Measurements from ENCODE around the gene PLPPR3.

Gene PLPPR3

GRCh38 chr19:821825-822503 is at the start of gene PLPPR3:
TSS of gene PLPPR3 (minus strand) at chr19:821955. CDS start at chr19:821559, 396 bp downstream.
- no peaks in the 10 kb centered on the region for H3K36me3 ChIP-seq
- H3K27me3 ChIP-seq: peaks cover 67% of the 10 kb centered on the region
- H3K4me1 ChIP-seq: peaks cover 12% of the 10 kb centered on the region
- no peak within 1 kb of the TSS for H3K4me3 ChIP-seq
- H3K4me2 ChIP-seq: no peak within 1 kb of the TSS; the same call in 1 of the 2 replicates
- no peaks in the 10 kb centered on the region for H3K9me3 ChIP-seq
- H3K27ac ChIP-seq: no peak within 1 kb of the TSS
- no peak for TF ChIP-seq Cebpa-rat (IDR thresholded peaks at IDR 0.05)
- 0 out of 2 replicates have a peak, but pooled peaks cover 7% of the 10 kb centered on the region for H4K20me1 ChIP-seq
- H3K9ac ChIP-seq: no peak within 1 kb of the TSS

DNA sequence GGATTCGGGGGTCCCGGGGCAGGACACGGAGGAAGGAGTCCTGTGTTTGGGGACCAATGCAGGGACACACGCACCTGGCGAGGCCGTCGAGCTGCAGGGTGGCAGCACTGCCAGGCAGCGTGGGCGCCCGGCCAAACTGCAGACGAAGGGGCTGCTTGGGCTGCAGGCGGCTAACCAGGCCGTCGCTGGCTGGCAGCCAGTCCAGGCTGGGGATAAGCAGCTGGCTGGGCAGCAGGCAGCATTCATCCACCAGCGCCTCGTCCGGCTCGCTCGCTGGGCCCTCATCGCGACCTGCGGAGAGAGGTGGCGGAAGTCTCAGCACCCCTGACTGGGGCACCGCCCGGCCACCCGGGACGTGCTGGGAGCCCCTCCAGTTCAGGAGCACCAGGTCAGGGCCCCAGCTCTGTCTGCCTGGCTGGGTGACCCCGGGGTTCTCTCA is 49.2 kb upstream of the PLPPR3 start:
- H3K4me3 ChIP-seq: no peak overlapping the region
- H3K27me3 ChIP-seq: no peaks in the 10 kb centered on the region
- no peak for TF ChIP-seq Cebpa-rat (IDR thresholded peaks at IDR 0.05)
- H3K4me2 ChIP-seq: no peak overlapping the region
- H3K4me1 ChIP-seq: peaks cover 46% of the 10 kb centered on the region
- no peak overlapping the region for H3K27ac ChIP-seq
- no peaks in the 10 kb centered on the region for H3K9me3 ChIP-seq
- peaks cover 23% of the 10 kb centered on the region for H4K20me1 ChIP-seq
- peaks cover 64% of the 10 kb centered on the region for H3K36me3 ChIP-seq
- no peak overlapping the region for H3K9ac ChIP-seq

- TF ChIP-seq Cebpa-rat (IDR thresholded peaks at IDR 0.05): no peak
- H3K27me3 ChIP-seq: no peaks in the 10 kb centered on the region
- no peak overlapping the region for H3K4me3 ChIP-seq
- peaks cover 17% of the 10 kb centered on the region for H4K20me1 ChIP-seq
- no peak overlapping the region for H3K9ac ChIP-seq
- H3K27ac ChIP-seq: no peak overlapping the region
- H3K4me2 ChIP-seq: no peak overlapping the region
- H3K9me3 ChIP-seq: no peaks in the 10 kb centered on the region
- peaks cover 57% of the 10 kb centered on the region for H3K36me3 ChIP-seq
- peaks cover 46% of the 10 kb centered on the region for H3K4me1 ChIP-seq
Observed at GRCh38 chr19:870314-870713, 48.6 kb upstream of the PLPPR3 start.

DNA sequence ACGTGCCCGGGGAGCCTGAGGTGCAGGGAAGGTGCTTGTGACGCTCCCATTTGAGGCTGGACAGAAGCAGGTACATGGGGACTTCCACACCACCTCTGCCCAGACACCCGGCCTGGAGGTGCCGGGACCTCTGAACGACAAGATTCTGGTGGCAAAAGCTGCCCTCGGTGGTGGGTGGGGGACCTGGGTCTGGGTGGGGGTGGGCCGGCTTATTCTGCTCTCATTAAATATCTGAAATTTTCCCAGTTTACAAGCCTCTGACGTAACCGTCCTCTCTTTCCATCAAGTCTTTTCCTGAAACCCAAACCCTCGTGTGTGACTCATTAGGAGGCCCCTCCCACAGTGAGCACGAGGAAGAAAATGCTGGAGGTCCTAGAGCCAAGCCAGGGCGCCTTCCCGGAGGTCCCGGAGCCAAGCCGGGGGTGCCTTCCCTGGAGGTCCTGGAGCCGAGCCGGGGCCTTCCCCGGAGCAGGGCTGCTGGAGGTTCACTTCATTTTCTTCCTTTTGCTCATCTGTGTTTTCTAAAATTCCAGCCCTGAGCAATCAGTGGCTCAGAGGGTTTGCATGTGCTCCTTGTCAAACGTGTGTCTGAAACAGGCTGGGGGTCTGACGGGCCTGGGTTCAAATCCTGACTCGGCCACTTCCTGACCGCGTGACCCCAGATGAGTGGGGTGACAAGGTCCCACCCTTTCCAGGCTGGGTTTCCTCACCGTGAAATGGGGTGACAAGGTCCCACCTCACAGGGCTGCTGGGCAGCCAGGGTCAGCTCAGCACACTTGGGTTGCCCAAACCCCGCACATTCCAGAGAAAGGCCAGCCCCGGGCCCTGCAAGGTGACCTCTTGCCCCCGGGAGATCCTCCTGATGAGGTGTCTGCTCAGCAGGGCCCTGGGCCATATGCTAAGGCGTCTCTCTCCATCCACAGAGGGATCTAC is 47.8 kb upstream of the PLPPR3 start:
- Histone ChIP-seq H4K20me1 (peaks cover 12% of the 10 kb centered on the region), H3K9ac (no peak overlapping the region)

GRCh38 chr19:868458-869244 is 46.9 kb upstream of the PLPPR3 start:
- TF ChIP-seq Cebpa-rat (IDR thresholded peaks at IDR 0.05): no peak
- peak overlapping the region; percentile 60; the same call in 1 of the 2 replicates for H3K9ac ChIP-seq
- H3K36me3 ChIP-seq: peaks cover 41% of the 10 kb centered on the region
- no peak overlapping the region for H3K4me3 ChIP-seq
- peak overlapping the region; percentile 84 for H3K27ac ChIP-seq
- H3K4me2 ChIP-seq: peak overlapping the region; percentile 75
- H4K20me1 ChIP-seq: peaks cover 4% of the 10 kb centered on the region
- peaks cover 54% of the 10 kb centered on the region for H3K4me1 ChIP-seq
- no peaks in the 10 kb centered on the region for H3K27me3 ChIP-seq
- H3K9me3 ChIP-seq: no peaks in the 10 kb centered on the region

More for the DNA sequence above, 47.8 kb upstream of the PLPPR3 start:
- no peaks in the 10 kb centered on the region for H3K27me3 ChIP-seq
- no peaks in the 10 kb centered on the region for H3K9me3 ChIP-seq
- no peak for TF ChIP-seq Cebpa-rat (IDR thresholded peaks at IDR 0.05)
- H3K36me3 ChIP-seq: peaks cover 49% of the 10 kb centered on the region
- H3K4me1 ChIP-seq: peaks cover 53% of the 10 kb centered on the region
- H3K4me2 ChIP-seq: no peak overlapping the region
- H3K4me3 ChIP-seq: no peak overlapping the region
- 0 out of 2 replicates have a peak overlapping the region, but pooled peaks have one; percentile 84 for H3K27ac ChIP-seq

DNA sequence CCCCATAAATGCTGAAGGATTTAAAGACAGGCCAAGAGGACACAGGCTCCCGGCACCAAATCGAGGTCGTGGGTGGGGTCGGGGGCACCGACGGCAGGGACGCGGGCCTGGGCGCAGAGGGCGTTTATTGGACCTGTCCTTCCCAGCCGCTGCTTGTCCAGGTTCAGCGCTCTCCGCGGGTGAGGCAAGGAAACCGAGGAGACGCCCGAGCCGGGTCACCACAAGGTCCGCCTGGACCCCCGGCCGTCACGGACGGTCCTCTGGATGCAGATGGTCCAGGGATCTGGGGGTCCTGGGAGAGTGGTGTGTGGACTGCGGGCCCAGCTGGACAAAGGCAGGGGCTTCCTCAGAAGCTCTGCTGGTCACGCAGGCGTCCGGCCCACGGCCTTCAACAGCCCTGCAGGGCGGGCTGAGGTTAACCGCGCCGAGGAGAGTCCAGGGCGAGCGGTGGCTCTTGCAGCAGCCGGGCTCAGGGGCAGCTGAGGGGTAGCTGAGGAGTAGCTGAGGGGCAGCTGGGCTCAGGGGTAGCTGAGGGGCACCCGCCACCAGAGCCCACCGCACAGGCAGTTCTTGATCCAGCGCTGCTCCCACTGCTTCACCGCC is 46.2 kb upstream of the PLPPR3 start:
- no peak for TF ChIP-seq Cebpa-rat (IDR thresholded peaks at IDR 0.05)
- H3K27ac ChIP-seq: peak overlapping the region; percentile 84
- peak overlapping the region; percentile 17; the same call in 1 of the 2 replicates for H3K4me3 ChIP-seq
- no peaks in the 10 kb centered on the region for H4K20me1 ChIP-seq
- peaks cover 57% of the 10 kb centered on the region for H3K4me1 ChIP-seq
- H3K4me2 ChIP-seq: peak overlapping the region; percentile 75
- H3K9me3 ChIP-seq: no peaks in the 10 kb centered on the region
- H3K36me3 ChIP-seq: peaks cover 38% of the 10 kb centered on the region
- H3K9ac ChIP-seq: peak overlapping the region; percentile 60; the same call in 1 of the 2 replicates
- H3K27me3 ChIP-seq: peaks cover 6% of the 10 kb centered on the region

DNA sequence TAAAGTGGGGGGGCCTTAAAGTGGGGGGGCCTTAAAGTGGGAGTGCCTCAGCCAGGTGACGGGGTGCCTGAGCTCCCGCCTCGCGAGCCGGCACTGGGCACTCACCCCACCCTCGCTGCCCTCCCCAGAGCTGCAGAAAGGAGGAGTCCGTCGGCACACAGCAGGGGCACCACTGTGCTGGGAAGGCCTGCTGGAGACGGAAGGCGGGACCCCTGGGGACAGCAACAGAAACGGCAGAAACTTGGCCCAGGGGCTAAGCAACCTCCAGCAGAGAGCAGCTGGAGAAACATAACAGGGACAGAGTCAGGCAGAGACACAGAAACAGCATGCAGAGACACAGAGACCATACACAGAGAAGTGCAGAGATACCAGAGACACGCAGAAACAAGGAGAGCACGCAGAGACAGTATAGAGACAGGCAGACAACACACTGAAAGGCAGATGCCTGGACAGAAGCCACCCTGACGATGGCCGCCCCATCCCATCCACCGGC is 45.6 kb upstream of the PLPPR3 start:
- Histone ChIP-seq H3K27me3 (peaks cover 11% of the 10 kb centered on the region), H3K36me3 (peaks cover 38% of the 10 kb centered on the region), H3K9me3 (no peaks in the 10 kb centered on the region), H3K4me2 (peak overlapping the region; percentile 75), H3K4me1 (peaks cover 59% of the 10 kb centered on the region), H4K20me1 (no peaks in the 10 kb centered on the region), H3K27ac (peak overlapping the region; percentile 84), H3K4me3 (peak overlapping the region; percentile 17; the same call in 1 of the 2 replicates), H3K9ac (peak overlapping the region; percentile 60; the same call in 1 of the 2 replicates)
- no peak for TF ChIP-seq Cebpa-rat (IDR thresholded peaks at IDR 0.05)

- H3K27ac ChIP-seq: peak overlapping the region; percentile 84
- H3K36me3 ChIP-seq: peaks cover 38% of the 10 kb centered on the region
- peak overlapping the region; percentile 75 for H3K4me2 ChIP-seq
- H3K27me3 ChIP-seq: peaks cover 12% of the 10 kb centered on the region
- TF ChIP-seq Cebpa-rat (IDR thresholded peaks at IDR 0.05): no peak
- no peaks in the 10 kb centered on the region for H3K9me3 ChIP-seq
- 0 out of 2 replicates have a peak overlapping the region, but pooled peaks have one; percentile 17 for H3K4me3 ChIP-seq
- H4K20me1 ChIP-seq: no peaks in the 10 kb centered on the region
- peak overlapping the region; percentile 60; the same call in 1 of the 2 replicates for H3K9ac ChIP-seq
- peaks cover 54% of the 10 kb centered on the region for H3K4me1 ChIP-seq
Observed at GRCh38 chr19:866769-867300, 45.1 kb upstream of the PLPPR3 start.

Data from BLaER1 (cell line).